HepG2 (cell line): ENCODE measurements around the gene KAT6B. TPM values are rescaled to one million over a fixed set of nuclear protein-coding genes. Genes with fewer than 3 reads are reported as not detected.

ENCODE experiments used
- ATAC-seq: fragments of 200-7000 bp; cut with Tn5 transposase; 3 replicates; pipeline ENCODE4 v1.9.1; 2020; ENCODE audit warnings: mild to moderate bottlenecking, moderate library complexity
- BruUV-seq: library from RNA; stranded (reverse); fragments of 400-500 nt; replicated peaks from 2 replicates; lab custom pipeline; 2021; lab: Mats Ljungman, UMichigan
- CTCF ChIA-PET: fragments of 300-600 bp; formaldehyde crosslinking; extraction: SDS; loops from one replicate; lab custom pipeline; 2021; ENCODE audit warnings: low total read pairs, inconsistent platforms, low intra/inter-chr PET ratio; lab: Yijun Ruan, JAX
- POLR2A ChIA-PET: fragments of 350-600 bp; sonication (Branson Sonifier 250); formaldehyde crosslinking; loops from one replicate; lab custom pipeline; 2020; ENCODE audit warnings: antibody characterized with exemption, inconsistent platforms; lab: Yijun Ruan, JAX
- DNase-seq: peaks from one replicate; pipeline ENCODE4 v3.0.0-alpha.2; 2015; ENCODE audit warnings: low spot score
- FAIRE-seq: peaks from 3 replicates; lab custom pipeline; 2011; peaks lifted over from hg19 to GRCh38; lab: Jason Lieb, UNC
- H2AFZ ChIP-seq: one replicate; pipeline ENCODE4 v1.6.1; 2011; ENCODE audit warnings: low read length, inconsistent platforms
- H3K27ac ChIP-seq: fragments of 300-600 bp; 3 replicates; pipeline ENCODE4 v1.8.0; 2011; ENCODE audit warnings: mixed run types, mild to moderate bottlenecking, mixed read lengths, low read length, inconsistent platforms; ENCODE audit not compliant: insufficient read depth; ENCODE audit errors: extremely low read length
- H3K27me3 ChIP-seq, 2 experiments: fragments of 200-600 bp in 1 of 2; 2 replicates in 1 of 2; 3 replicates in 1 of 2; pipeline versions ENCODE4 v1.6.0 to v1.8.0; 2011; ENCODE audit warnings: low read length in 2 of 2, mild to moderate bottlenecking in 2 of 2, moderate library complexity in 2 of 2, inconsistent platforms in 1 of 2; ENCODE audit not compliant: insufficient read depth in 2 of 2, control insufficient read depth in 1 of 2
- H3K36me3 ChIP-seq, 2 experiments: fragments of 200-600 bp in 1 of 2; replicated peaks in 1 of 2; 2 replicates in 1 of 2; 3 replicates in 1 of 2; pipeline versions ENCODE4 v1.5.1 to v1.8.0; 2011; ENCODE audit warnings: low read length in 2 of 2, inconsistent platforms in 1 of 2; ENCODE audit not compliant: insufficient read depth in 2 of 2, control insufficient read depth in 1 of 2
- H3K4me1 ChIP-seq: 2 replicates; pipeline ENCODE4 v1.5.1; 2012; ENCODE audit warnings: low read length, inconsistent platforms; ENCODE audit not compliant: insufficient read depth
- H3K4me2 ChIP-seq: 2 replicates; pipeline ENCODE4 v1.6.0; 2011; ENCODE audit warnings: low read depth, low read length, inconsistent platforms
- H3K4me3 ChIP-seq, 3 experiments: fragments of 200-600 bp in 1 of 3; sonication (generic), shearing (Covaris generic) in 1 of 3; replicated peaks in 1 of 3; 2 replicates each; pipeline ENCODE4 v1.5.1; 2011 to 2016; ENCODE audit warnings: low read length in 3 of 3, inconsistent platforms in 2 of 3, low read depth in 2 of 3, mild to moderate bottlenecking in 2 of 3, control low read depth in 1 of 3, mixed read lengths in 1 of 3; ENCODE audit not compliant: insufficient read depth in 1 of 3
- H3K79me2 ChIP-seq: one replicate; pipeline ENCODE4 v1.6.1; 2011; ENCODE audit warnings: low read length, inconsistent platforms; ENCODE audit not compliant: insufficient read depth
- H3K9ac ChIP-seq: 2 replicates; pipeline ENCODE4 v1.6.0; 2011; ENCODE audit warnings: mild to moderate bottlenecking, low read depth, low read length, inconsistent platforms; ENCODE audit not compliant: insufficient read depth
- H3K9me3 ChIP-seq: 2 replicates; pipeline ENCODE4 v1.5.1; 2012; ENCODE audit warnings: mild to moderate bottlenecking, low read length
- H4K20me1 ChIP-seq: 2 replicates; pipeline ENCODE4 v1.6.0; 2011; ENCODE audit warnings: inconsistent platforms, mild to moderate bottlenecking, low read length, moderate library complexity; ENCODE audit not compliant: insufficient read depth
- KLF13 ChIP-seq: sonication (generic); formaldehyde crosslinking; IDR thresholded peaks from 2 replicates; pipeline ENCODE4 v1.4.0; 2020; ENCODE audit warnings: mild to moderate bottlenecking, missing genetic modification reagents
- NKX3-1 ChIP-seq: sonication (generic); formaldehyde crosslinking; IDR thresholded peaks from 2 replicates; pipeline ENCODE4 v1.5.0; 2020; ENCODE audit warnings: missing genetic modification reagents
- REXO4 ChIP-seq: sonication (generic); formaldehyde crosslinking; IDR thresholded peaks from 2 replicates; pipeline ENCODE4 v1.8.0; 2022; ENCODE audit warnings: missing genetic modification reagents, mild to moderate bottlenecking, borderline replicate concordance
- SMYD3 ChIP-seq: sonication (generic); formaldehyde crosslinking; IDR thresholded peaks from 2 replicates; pipeline ENCODE4 v1.8.1; 2023; ENCODE audit warnings: mild to moderate bottlenecking, missing genetic modification reagents
- ZFP36L2 ChIP-seq: sonication (generic); formaldehyde crosslinking; IDR thresholded peaks from 2 replicates; pipeline ENCODE4 v1.4.0; 2020; ENCODE audit warnings: missing genetic modification reagents
- ZNF7 ChIP-seq: IDR thresholded peaks from 2 replicates; pipeline ENCODE4 v1.6.1; 2016; ENCODE audit warnings: missing biosample characterization, missing genetic modification reagents
- WGBS: methylation state at CpG from one replicate; pipeline ENCODE4 v1.1.6; 2017; ENCODE audit warnings: low lambda C conversion rate; 5-methylcytosine and 5-hydroxymethylcytosine counted together
- in situ Hi-C: cut with HindIII; loops from 2 replicates; pipeline ENCODE4 v1.10.0; 2017; ENCODE audit warnings: low pct_unique_long_range_greater_than_20kb; ENCODE audit not compliant: extremely low pct_ligation_motif_present
- intact Hi-C: fragments of 100-400 bp; cut with micrococcal nuclease; formaldehyde crosslinking; loops from one replicate; pipeline ENCODE4 v1.10.0; 2022; ENCODE audit not compliant: unreplicated experiment
- polyA plus RNA-seq, 8 experiments: library from polyadenylated mRNA; depleted of rRNA in 3 of 8; stranded (reverse) in 7 of 8; unstranded in 1 of 8; fragments of >200 nt; fragmentation: Illumina TruSeq in 4 of 8; extraction: Trizol in 4 of 8; gene quantifications; 2 replicates each; pipeline versions ENCODE4 v1.2.1 to v1.2.3, GENCODE V29; 2011 to 2016; ENCODE audit warnings: low read depth in 4 of 8, missing spikeins in 1 of 8, mixed read lengths in 1 of 8; ENCODE audit not compliant: insufficient read depth in 1 of 8
- total RNA-seq, 5 experiments: library from RNA; depleted of rRNA; stranded (reverse); fragments of >200 nt; fragmentation: Illumina TruSeq; extraction: Trizol; gene quantifications; 2 replicates each; pipeline ENCODE4 v1.2.3, GENCODE V29; 2016; ENCODE audit warnings: low read depth in 1 of 5

KAT6B gene
- total and polyA plus RNA-seq, 2 of the 13 experiments (the other 11 are each of a cell fraction or from before 2014, with no cell fraction given): 3.0 to 9.5 TPM

DNA sequence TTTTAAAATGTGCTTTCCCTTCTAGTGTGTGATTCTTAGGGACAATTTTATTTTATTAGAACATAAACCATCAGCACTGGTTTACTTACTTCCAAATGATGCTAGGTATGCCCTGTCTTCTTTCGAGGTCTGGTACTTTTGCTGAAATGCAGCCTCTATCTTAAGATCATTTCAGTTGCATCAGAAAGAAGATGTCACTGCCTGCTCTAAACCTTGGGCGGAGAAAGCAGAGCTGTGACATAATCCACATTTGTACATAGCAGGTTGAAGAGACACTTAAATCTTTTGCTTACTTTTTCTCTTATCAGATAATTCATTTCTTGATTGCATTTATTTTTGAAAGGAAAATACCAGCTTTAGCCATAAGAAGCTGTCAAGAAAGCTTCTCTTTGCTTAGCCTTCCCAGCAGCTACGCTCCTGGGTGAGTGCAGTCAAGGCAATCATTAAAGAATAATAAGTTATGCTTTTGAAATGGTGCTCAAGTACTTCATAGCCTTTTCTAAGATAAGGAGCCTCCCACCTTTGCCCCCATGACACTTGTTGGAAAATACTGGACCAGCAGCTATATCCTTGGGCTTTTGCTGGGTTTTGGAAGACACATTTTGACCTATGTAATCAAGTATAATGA lies 176.7 kb downstream of the KAT6B start:
- no peaks in the 10 kb centered on the region for H3K4me1 ChIP-seq
- in situ Hi-C loops: no loop called here
- no peak for DNase-seq
- H3K4me2 ChIP-seq: no peak overlapping the region
- H3K27me3 ChIP-seq: no peaks in the 10 kb centered on the region
- no peaks in the 10 kb centered on the region for H3K9me3 ChIP-seq
- H3K27ac ChIP-seq: no peak overlapping the region
- H4K20me1 ChIP-seq: no peaks in the 10 kb centered on the region
- no peaks in the 10 kb centered on the region for H3K79me2 ChIP-seq
- 97% methylated on average over 3 of the region's 3 CpGs for WGBS
- H3K36me3 ChIP-seq: 0 out of 5 replicates have a peak, but pooled peaks cover 0 to 1% of the 10 kb centered on the region in 2 experiments
- TF ChIP-seq KLF13 (no peak), ZFP36L2 (CRISPR knock-in tag) (no peak)
- TF ChIP-seq, all 625 proteins: peak for 0
- Histone ChIP-seq H3K9ac (no peak overlapping the region), H2AFZ (no peak overlapping the region), H3K4me3 (no peak overlapping the region)
- no peak for ATAC-seq
- no TSS peak for BruUV-seq
- intact Hi-C loops: no loop called here
- ChIA-PET CTCF (no interaction called here), POLR2A (no interaction called here)
- no peak for FAIRE-seq

DNA sequence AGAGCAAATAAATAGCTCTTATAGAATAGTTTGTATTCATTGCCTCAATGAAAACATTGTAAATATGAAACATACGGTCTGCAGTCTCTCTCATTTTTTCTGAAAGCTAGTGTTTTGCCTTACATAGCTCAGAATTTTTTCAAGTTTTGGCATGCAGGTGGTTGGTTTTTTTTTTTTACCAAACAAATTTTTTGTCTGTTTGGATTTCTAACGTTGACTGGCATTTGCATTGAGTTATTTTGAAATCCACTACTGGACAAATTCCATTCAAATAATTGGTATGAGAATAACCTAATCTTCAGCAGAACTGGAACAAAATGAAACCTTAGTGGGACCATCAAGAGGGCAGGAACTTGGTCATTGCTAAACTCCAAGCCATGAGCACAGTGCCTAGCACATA lies 177.5 kb downstream of the KAT6B start:
- BruUV-seq: no TSS peak

More for the DNA sequence above, 177.5 kb downstream of the KAT6B start:
- DNase-seq (no peak), ATAC-seq (no peak), FAIRE-seq (no peak)
- ChIA-PET CTCF (no interaction called here), POLR2A (no interaction called here)
- no peaks in the 10 kb centered on the region for H3K4me1 ChIP-seq
- no peak overlapping the region for H3K9ac ChIP-seq
- TF ChIP-seq SMYD3 (no peak), NKX3-1 (CRISPR knock-in tag) (no peak), REXO4 (CRISPR knock-in tag) (no peak), ZNF7 (CRISPR knock-in tag) (no peak)
- intact Hi-C loops (no loop called here), in situ Hi-C loops (no loop called here)
- no peak overlapping the region for H3K27ac ChIP-seq
- no peaks in the 10 kb centered on the region for H3K27me3 ChIP-seq
- no peaks in the 10 kb centered on the region for H3K79me2 ChIP-seq
- H3K4me2 ChIP-seq: no peak overlapping the region
- no peak overlapping the region for H2AFZ ChIP-seq
- no peaks in the 10 kb centered on the region for H4K20me1 ChIP-seq
- H3K4me3 ChIP-seq: no peak overlapping the region
- WGBS: 68% methylated on average over 2 of the region's 2 CpGs
- no peaks in the 10 kb centered on the region for H3K9me3 ChIP-seq
- H3K36me3 ChIP-seq: 0 out of 5 replicates have a peak, but pooled peaks cover 0 to 1% of the 10 kb centered on the region in 2 experiments
